Colonic mucosa (tissue), 4 donors: ENCODE results near the gene UNC50. TPM values are rescaled to one million over a fixed set of nuclear protein-coding genes. Genes with fewer than 3 reads are reported as not detected.

Source experiments
- DNase-seq: peaks from one replicate; pipeline ENCODE4 v3.0.0-alpha.2; 2020
- H3K27ac ChIP-seq: fragments of 200-600 bp; one replicate; pipeline ENCODE4 v1.8.0; 2021
- H3K27me3 ChIP-seq: fragments of 200-600 bp; one replicate; pipeline ENCODE4 v1.8.0; 2021
- H3K36me3 ChIP-seq: fragments of 200-600 bp; one replicate; pipeline ENCODE4 v1.8.0; 2021
- H3K4me1 ChIP-seq: fragments of 200-600 bp; one replicate; pipeline ENCODE4 v1.8.0; 2021; ENCODE audit warnings: mild to moderate bottlenecking
- H3K4me3 ChIP-seq: fragments of 200-600 bp; one replicate; pipeline ENCODE4 v1.8.0; 2021
- H3K9ac ChIP-seq, 2 donors: one replicate each; pipeline ENCODE4 v1.7.0; 2013; ENCODE audit warnings: control low read depth in 2 of 2, low read depth in 2 of 2, low read length in 2 of 2
- H3K9me3 ChIP-seq: fragments of 200-600 bp; one replicate; pipeline ENCODE4 v1.8.0; 2021
- intact Hi-C: fragments of 100-400 bp; cut with DNase I; formaldehyde crosslinking; loops from one replicate; pipeline ENCODE4 v1.14.1; 2022
- total RNA-seq, 2 donors: library from RNA; stranded (reverse); fragmentation: NEBNext Ultra II Directional in 1 of 2; extraction: Animal tissue kit (Norgen Biotek cat#: 25700) in 1 of 2; gene quantifications; one replicate each; pipeline ENCODE4 v1.2.1, GENCODE V29; 2021
- TF ChIP-seq, protein P1 (sequence below): fragments of 200-600 bp; IDR thresholded peaks from one replicate; pipeline ENCODE4 v1.8.0; 2022; ENCODE audit warnings: antibody characterized with exemption, mild to moderate bottlenecking
- donor health status: healthy.
- donor health status: DM: no; HTN: no; CAD: no.
- donor health status: DM: no; HTN: no; CAD: no.

Gene UNC50
- total RNA-seq, 2 donors from 2014 or later, result 29.9 to 30.8 TPM

- Histone ChIP-seq H3K9me3 (no peaks in the 10 kb centered on the region), H3K9ac (no peak overlapping the region), H3K27ac (no peak overlapping the region), H3K27me3 (no peaks in the 10 kb centered on the region), H3K4me3 (no peak overlapping the region), H3K36me3 (no peaks in the 10 kb centered on the region), H3K4me1 (no peaks in the 10 kb centered on the region)
- intact Hi-C loops, result no loop called here
- TF ChIP-seq, protein P1, sequence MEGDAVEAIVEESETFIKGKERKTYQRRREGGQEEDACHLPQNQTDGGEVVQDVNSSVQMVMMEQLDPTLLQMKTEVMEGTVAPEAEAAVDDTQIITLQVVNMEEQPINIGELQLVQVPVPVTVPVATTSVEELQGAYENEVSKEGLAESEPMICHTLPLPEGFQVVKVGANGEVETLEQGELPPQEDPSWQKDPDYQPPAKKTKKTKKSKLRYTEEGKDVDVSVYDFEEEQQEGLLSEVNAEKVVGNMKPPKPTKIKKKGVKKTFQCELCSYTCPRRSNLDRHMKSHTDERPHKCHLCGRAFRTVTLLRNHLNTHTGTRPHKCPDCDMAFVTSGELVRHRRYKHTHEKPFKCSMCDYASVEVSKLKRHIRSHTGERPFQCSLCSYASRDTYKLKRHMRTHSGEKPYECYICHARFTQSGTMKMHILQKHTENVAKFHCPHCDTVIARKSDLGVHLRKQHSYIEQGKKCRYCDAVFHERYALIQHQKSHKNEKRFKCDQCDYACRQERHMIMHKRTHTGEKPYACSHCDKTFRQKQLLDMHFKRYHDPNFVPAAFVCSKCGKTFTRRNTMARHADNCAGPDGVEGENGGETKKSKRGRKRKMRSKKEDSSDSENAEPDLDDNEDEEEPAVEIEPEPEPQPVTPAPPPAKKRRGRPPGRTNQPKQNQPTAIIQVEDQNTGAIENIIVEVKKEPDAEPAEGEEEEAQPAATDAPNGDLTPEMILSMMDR, result no peak
- peak; percentile 15 for DNase-seq
Measured at GRCh38 chr2:98583276-98583675, 25.1 kb upstream of the UNC50 start.

GRCh38 chr2:98583816-98584618 is 24.4 kb upstream of the UNC50 start:
- Histone ChIP-seq H3K9ac (no peak overlapping the region), H3K9me3 (no peaks in the 10 kb centered on the region), H3K36me3 (no peaks in the 10 kb centered on the region), H3K4me3 (no peak overlapping the region), H3K4me1 (no peaks in the 10 kb centered on the region), H3K27me3 (no peaks in the 10 kb centered on the region), H3K27ac (peak overlapping the region; percentile 42)
- peak; percentile 45 for DNase-seq
- TF ChIP-seq, protein P1, result no peak
- intact Hi-C loops, result no loop called here

DNA sequence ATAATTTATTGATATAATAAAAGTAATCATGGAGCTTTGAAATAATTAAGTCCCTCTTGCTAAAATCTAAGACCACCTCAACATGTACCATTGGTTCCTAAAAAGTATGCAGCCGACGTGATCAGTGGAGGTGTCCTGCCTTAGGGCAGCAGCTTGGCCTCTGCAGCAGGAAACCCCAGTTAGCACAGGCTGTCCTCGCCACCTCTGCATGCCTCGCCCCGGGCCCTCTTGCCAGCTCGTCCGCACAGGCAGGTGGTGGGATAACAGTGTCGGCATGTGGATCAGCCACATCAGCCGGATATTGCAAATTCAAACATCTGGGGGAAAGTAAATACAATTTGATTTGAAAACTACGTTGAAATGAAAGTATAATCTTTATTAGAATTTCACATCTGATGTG is 23.0 kb upstream of the UNC50 start:
- H3K4me3 ChIP-seq, result no peak overlapping the region
- DNase-seq, result no peak
- H3K36me3 ChIP-seq, result no peaks in the 10 kb centered on the region
- no peaks in the 10 kb centered on the region for H3K9me3 ChIP-seq
- intact Hi-C loops, result no loop called here
- H3K9ac ChIP-seq, result no peak overlapping the region
- TF ChIP-seq, protein P1, result no peak
- H3K27ac ChIP-seq, result no peak overlapping the region
- H3K4me1 ChIP-seq, result no peaks in the 10 kb centered on the region
- no peaks in the 10 kb centered on the region for H3K27me3 ChIP-seq

- Histone ChIP-seq H3K36me3 (no peaks in the 10 kb centered on the region), H3K9ac (no peak overlapping the region), H3K4me3 (no peak overlapping the region), H3K9me3 (no peaks in the 10 kb centered on the region), H3K4me1 (no peaks in the 10 kb centered on the region), H3K27ac (no peak overlapping the region), H3K27me3 (no peaks in the 10 kb centered on the region)
- TF ChIP-seq, protein P1, result no peak
- DNase-seq, result no peak
- intact Hi-C loops, result no loop called here
Measured at GRCh38 chr2:98586551-98587140, 21.7 kb upstream of the UNC50 start.

DNA sequence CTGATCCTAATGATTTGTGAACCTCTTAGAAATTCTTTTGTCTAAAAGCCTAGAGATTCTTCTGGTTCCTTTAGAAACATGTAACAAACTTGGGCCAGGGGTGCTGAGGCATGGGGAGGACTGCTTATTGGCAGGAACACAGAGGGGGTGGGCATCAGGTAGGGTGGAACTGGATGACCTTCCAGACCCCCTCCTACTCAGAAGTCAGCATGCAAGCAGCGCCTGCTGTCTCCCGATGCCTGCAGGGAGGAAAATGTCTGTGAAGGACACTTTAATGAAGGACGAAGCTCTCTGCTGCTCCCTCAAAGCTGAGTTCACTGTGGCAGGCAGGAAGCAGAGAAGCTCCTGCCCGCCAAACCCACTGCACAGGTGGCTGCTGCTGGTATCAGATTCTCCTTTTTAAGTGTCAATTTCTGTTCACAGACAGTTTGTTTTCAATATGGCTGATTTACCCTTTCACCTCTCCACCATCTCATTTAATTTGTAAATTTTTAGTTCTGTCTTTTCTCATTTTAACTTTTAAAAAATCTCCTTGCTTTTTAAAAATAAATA is 19.4 kb upstream of the UNC50 start:
- Histone ChIP-seq H3K9ac (no peak overlapping the region), H3K4me3 (no peak overlapping the region), H3K9me3 (no peaks in the 10 kb centered on the region), H3K36me3 (no peaks in the 10 kb centered on the region), H3K4me1 (no peaks in the 10 kb centered on the region), H3K27me3 (no peaks in the 10 kb centered on the region), H3K27ac (no peak overlapping the region)
- no peak for DNase-seq
- intact Hi-C loops, result no loop called here
- TF ChIP-seq, protein P1, result no peak
